Neuron (in vitro differentiated cells): ENCODE results near the gene TCF4.

Experiments used
- H2AFZ ChIP-seq: one replicate; pipeline ENCODE4 v1.6.1; 2013; ENCODE audit warnings: low read depth, mild to moderate bottlenecking, inconsistent platforms, low read length, moderate library complexity
- H3K27me3 ChIP-seq: one replicate; pipeline ENCODE4 v1.6.1; 2013; ENCODE audit warnings: low read length; ENCODE audit not compliant: insufficient read depth
- H3K36me3 ChIP-seq: one replicate; pipeline ENCODE4 v1.6.1; 2013; ENCODE audit warnings: low read length; ENCODE audit not compliant: insufficient read depth
- H3K4me1 ChIP-seq: one replicate; pipeline ENCODE4 v1.6.1; 2013; ENCODE audit warnings: low read length; ENCODE audit not compliant: insufficient read depth
- H3K4me3 ChIP-seq: 2 replicates; pipeline ENCODE4 v1.5.1; 2013; ENCODE audit warnings: mild to moderate bottlenecking, low read length, moderate library complexity
- H3K9me3 ChIP-seq: one replicate; pipeline ENCODE4 v1.6.1; 2013; ENCODE audit warnings: low read length

The TCF4 gene

GRCh38 chr18:55501982-55502710, 85.8 kb downstream of the TCF4 start:
- Histone ChIP-seq H3K4me3 (no peak overlapping the region), H3K27me3 (no peaks in the 10 kb centered on the region), H3K36me3 (no peaks in the 10 kb centered on the region), H3K4me1 (peaks cover 24% of the 10 kb centered on the region), H3K9me3 (no peaks in the 10 kb centered on the region), H2AFZ (no peak overlapping the region)

DNA sequence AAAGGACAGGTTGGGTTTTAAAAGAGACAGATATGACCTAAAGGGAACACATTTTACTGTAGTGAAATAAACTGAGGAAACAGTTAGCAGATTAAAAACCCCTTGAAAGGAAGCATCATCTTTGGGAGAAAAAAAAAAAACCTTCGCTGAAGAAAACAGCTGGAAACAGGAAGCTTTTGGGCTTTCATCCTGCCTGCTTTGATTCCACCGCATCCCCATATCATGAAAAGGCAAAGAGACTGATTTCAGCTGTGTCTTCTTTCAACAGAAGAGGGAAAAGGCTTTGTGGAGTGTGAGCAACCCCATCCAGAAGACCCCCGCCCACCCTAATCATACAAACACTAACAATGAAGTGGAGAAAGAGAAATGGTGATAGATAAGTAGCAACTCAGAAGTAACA, 86.4 kb downstream of the TCF4 start:
- Histone ChIP-seq H3K4me1 (peaks cover 24% of the 10 kb centered on the region), H2AFZ (no peak overlapping the region), H3K4me3 (no peak overlapping the region), H3K9me3 (no peaks in the 10 kb centered on the region), H3K27me3 (no peaks in the 10 kb centered on the region), H3K36me3 (no peaks in the 10 kb centered on the region)

DNA sequence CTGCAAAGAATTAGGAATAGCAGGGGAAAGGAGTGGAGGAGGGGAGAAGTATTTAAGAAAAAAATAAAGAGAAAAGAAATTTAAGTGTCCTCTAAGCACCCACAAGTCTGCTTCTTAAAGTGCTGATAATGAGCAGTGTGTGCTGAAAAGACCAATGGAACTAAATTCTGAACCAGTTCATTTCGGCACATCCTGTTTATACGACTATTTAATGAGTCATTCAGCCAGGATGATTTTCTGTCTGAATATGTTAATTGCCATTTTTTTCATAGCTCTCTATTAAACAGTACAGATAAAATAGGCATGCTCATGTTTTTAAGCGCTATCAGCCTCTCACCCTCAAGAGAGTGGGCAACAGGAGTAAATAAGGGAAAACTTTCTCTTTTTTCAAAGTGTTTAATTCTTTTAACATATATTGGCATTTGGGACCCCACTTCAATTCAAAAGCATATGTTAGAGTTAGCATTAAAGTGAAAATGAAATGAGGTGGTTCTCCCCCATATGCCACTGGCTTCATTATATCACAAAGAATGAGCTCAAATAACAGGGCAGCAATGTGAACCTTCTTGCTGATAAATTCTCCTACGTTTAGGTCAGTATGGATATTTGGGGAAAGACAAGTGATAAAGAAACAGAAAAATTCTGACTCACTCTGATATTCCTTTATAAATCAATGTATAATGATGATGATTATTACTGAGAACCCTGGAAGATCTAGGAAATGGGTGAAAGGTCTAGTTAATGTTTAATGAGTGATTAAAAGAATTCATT, 87.5 kb downstream of the TCF4 start:
- no peaks in the 10 kb centered on the region for H3K27me3 ChIP-seq
- H3K36me3 ChIP-seq, result no peaks in the 10 kb centered on the region
- peaks cover 27% of the 10 kb centered on the region for H3K4me1 ChIP-seq
- no peaks in the 10 kb centered on the region for H3K9me3 ChIP-seq
- H2AFZ ChIP-seq, result no peak overlapping the region
- no peak overlapping the region for H3K4me3 ChIP-seq

DNA sequence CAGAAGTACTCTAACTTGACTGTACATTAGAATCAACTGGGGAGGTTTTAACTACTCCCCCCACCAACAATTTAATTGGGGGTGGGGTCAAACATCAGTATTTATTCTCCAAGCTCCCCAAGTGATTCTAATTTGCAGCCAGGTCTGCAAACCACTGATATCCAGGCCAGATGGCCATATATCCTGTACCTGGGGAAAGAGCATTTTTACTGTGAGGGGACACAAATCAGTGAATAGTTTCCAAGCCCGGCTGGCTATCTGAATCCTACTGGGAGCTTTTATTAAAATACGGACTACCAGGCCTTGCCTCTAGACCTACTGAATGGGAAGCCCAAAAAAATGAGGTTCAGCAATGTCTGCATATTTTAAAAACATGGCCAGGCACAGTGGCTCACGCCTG, 88.5 kb downstream of the TCF4 start:
- Histone ChIP-seq H3K27me3 (no peaks in the 10 kb centered on the region), H3K9me3 (no peaks in the 10 kb centered on the region), H3K36me3 (no peaks in the 10 kb centered on the region), H3K4me1 (peaks cover 33% of the 10 kb centered on the region), H3K4me3 (no peak overlapping the region), H2AFZ (no peak overlapping the region)

DNA sequence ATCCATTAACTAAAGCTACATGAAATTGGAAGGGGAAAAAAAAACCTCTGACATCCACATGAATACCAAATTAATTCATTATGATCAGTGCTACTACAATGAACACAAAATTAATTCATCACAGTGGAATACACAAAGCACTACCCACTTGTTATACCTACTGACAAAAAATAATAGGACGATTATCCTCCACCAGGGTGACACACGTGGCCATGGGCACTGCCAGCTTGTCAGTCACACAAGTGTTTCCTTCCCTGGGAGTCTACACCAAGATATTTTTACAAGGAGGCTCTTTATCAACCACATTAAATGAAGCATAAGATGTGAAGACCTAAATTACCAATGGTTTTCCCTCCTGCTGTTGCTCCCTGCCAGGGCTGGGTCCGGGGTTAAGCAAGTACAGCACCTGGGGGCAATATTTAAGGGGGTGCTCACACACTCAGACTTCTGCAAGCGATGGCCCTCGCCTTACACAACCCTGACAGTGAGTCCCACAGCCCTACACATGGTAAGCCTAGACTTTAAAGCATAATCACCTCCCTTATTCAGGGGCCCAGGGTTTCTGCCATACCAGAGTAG, 90.1 kb downstream of the TCF4 start:
- H3K4me3 ChIP-seq, result no peak overlapping the region
- H3K4me1 ChIP-seq, result peaks cover 38% of the 10 kb centered on the region
- no peaks in the 10 kb centered on the region for H3K36me3 ChIP-seq
- no peaks in the 10 kb centered on the region for H3K27me3 ChIP-seq
- H3K9me3 ChIP-seq, result no peaks in the 10 kb centered on the region
- H2AFZ ChIP-seq, result no peak overlapping the region

- H3K4me3 ChIP-seq, result no peak overlapping the region
- no peaks in the 10 kb centered on the region for H3K36me3 ChIP-seq
- no peaks in the 10 kb centered on the region for H3K27me3 ChIP-seq
- H3K9me3 ChIP-seq, result no peaks in the 10 kb centered on the region
- H2AFZ ChIP-seq, result no peak overlapping the region
- peaks cover 14% of the 10 kb centered on the region for H3K4me1 ChIP-seq
Observed at GRCh38 chr18:55494899-55495298, 93.1 kb downstream of the TCF4 start.

DNA sequence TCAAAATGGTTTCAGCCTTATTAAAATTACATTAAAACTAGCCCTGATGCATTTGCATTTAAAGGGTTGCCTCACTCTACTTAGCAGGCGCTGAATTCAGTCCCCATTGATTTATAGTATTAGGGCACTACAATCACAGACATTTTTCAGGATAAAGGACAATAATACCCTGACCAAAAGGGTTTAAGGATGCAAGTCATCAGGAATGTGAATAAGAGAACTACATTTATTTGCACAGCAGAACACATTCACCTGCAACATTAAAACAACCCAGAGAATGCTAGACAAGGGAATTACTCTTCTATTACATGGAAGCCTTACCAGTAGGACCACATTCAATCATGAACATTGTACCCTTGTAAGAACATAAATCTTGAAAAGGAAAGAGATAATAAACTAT, 93.6 kb downstream of the TCF4 start:
- H3K36me3 ChIP-seq, result no peaks in the 10 kb centered on the region
- peaks cover 17% of the 10 kb centered on the region for H3K4me1 ChIP-seq
- H3K27me3 ChIP-seq, result no peaks in the 10 kb centered on the region
- no peaks in the 10 kb centered on the region for H3K9me3 ChIP-seq
- no peak overlapping the region for H2AFZ ChIP-seq
- no peak overlapping the region for H3K4me3 ChIP-seq

DNA sequence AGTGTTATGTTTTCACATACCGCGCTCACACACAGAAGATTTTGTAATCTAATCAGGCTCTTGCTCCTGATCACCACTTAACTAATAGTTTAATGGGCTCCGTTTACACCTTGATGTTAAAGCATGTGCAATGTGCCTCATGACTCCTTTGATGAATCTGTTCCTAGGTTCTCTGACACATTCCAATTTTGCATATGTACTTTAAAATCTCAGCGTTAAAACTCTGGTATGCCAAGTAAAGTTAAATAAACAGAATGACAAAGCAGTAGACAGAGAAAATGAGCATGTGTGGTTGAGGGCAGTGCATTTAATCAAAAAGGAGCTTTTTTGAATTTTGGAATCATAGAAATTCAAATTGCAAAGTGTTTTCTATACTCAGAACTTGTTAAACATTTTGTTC, 96.4 kb downstream of the TCF4 start:
- no peak overlapping the region for H3K4me3 ChIP-seq
- H3K36me3 ChIP-seq, result no peaks in the 10 kb centered on the region
- H3K27me3 ChIP-seq, result no peaks in the 10 kb centered on the region
- peaks cover 27% of the 10 kb centered on the region for H3K4me1 ChIP-seq
- no peak overlapping the region for H2AFZ ChIP-seq
- no peaks in the 10 kb centered on the region for H3K9me3 ChIP-seq

GRCh38 chr18:55489034-55489986, 98.7 kb downstream of the TCF4 start:
- peaks cover 15% of the 10 kb centered on the region for H3K4me1 ChIP-seq
- H3K27me3 ChIP-seq, result no peaks in the 10 kb centered on the region
- H2AFZ ChIP-seq, result no peak overlapping the region
- no peak overlapping the region for H3K4me3 ChIP-seq
- no peaks in the 10 kb centered on the region for H3K36me3 ChIP-seq
- H3K9me3 ChIP-seq, result no peaks in the 10 kb centered on the region

DNA sequence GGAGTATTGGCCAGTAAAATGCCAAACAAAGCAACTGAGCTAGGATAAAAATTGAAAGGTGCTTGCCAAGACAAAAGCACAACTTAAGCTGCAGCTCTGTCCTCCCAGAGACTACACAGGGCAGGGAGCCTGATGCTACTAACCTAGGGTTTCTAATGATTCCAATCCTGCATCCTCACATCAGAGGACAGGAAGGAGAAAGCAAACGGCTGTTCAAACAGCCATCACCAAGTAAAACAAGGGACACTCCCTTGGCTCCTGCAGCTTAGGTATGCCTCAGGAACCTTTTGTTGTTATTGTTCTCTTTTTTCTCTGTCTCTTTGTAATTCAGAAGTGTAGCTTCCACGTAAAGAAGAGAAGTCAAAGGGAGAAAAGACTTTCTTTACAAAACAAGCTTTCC, 99.5 kb downstream of the TCF4 start:
- H3K4me1 ChIP-seq, result peaks cover 13% of the 10 kb centered on the region
- H2AFZ ChIP-seq, result no peak overlapping the region
- no peaks in the 10 kb centered on the region for H3K27me3 ChIP-seq
- no peaks in the 10 kb centered on the region for H3K36me3 ChIP-seq
- H3K9me3 ChIP-seq, result no peaks in the 10 kb centered on the region
- no peak overlapping the region for H3K4me3 ChIP-seq

GRCh38 chr18:55487997-55488396, 100.0 kb downstream of the TCF4 start:
- H3K4me1 ChIP-seq, result peaks cover 13% of the 10 kb centered on the region
- H3K9me3 ChIP-seq, result no peaks in the 10 kb centered on the region
- H3K4me3 ChIP-seq, result no peak overlapping the region
- no peaks in the 10 kb centered on the region for H3K27me3 ChIP-seq
- H2AFZ ChIP-seq, result no peak overlapping the region
- no peaks in the 10 kb centered on the region for H3K36me3 ChIP-seq

DNA sequence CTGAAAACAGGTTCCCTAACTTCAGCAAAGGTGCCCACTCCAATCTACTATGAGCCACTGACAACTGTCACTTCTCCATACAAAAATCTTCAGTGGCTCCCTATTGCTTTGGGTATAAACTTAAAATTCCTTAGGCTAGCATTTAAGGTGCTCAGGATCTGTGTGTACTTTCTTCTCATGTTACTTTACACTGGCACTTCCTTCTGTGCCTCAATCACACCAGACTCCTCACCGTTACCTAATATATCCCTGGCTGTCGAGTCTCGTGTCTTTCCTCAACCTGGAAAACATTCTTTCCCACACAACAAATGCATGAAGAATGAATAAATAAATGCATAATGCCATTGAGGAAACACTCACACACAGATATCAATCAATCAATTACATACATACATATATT, 101.1 kb downstream of the TCF4 start:
- Histone ChIP-seq H2AFZ (no peak overlapping the region), H3K36me3 (no peaks in the 10 kb centered on the region), H3K27me3 (no peaks in the 10 kb centered on the region), H3K9me3 (no peaks in the 10 kb centered on the region), H3K4me1 (peaks cover 13% of the 10 kb centered on the region), H3K4me3 (no peak overlapping the region)
